Measurements from ENCODE around the gene RARB.

The RARB gene

DNA sequence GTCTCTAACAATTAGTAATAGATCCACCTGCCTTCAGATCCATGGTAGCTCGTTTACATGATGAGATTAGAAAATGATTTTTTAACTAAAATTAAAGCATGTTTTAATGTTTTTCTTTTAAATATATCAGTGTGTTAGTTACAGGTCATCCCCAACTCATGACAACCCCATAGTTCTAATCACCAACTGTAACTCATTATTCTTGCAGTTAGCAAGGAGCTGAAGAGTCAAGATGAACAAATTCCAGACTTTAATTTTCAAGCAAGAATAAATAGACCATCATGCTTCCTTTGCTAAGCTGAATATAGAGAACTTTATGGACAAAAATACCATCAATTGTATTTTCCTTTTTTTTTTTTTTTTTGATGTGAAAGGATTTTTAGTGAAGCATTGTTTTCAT lies 135.5 kb downstream of the RARB start:
- H3K4me3 ChIP-seq (ENCODE audit: low read length) = no peak overlapping the region
- no peak for TF ChIP-seq ZNF274 (IDR thresholded peaks at IDR 0.05; ENCODE audit: low read depth, low read length)

GRCh38 chr3:25564075-25564474 lies 136.0 kb downstream of the RARB start:
- TF ChIP-seq ZNF274 (IDR thresholded peaks at IDR 0.05; ENCODE audit: low read depth, low read length) = no peak
- H3K4me3 ChIP-seq (ENCODE audit: low read length) = no peak overlapping the region

GRCh38 chr3:25565807-25566206 lies 137.7 kb downstream of the RARB start:
- no peak overlapping the region for H3K4me3 ChIP-seq (ENCODE audit: low read length)
- no peak for TF ChIP-seq ZNF274 (IDR thresholded peaks at IDR 0.05; ENCODE audit: low read depth, low read length)

DNA sequence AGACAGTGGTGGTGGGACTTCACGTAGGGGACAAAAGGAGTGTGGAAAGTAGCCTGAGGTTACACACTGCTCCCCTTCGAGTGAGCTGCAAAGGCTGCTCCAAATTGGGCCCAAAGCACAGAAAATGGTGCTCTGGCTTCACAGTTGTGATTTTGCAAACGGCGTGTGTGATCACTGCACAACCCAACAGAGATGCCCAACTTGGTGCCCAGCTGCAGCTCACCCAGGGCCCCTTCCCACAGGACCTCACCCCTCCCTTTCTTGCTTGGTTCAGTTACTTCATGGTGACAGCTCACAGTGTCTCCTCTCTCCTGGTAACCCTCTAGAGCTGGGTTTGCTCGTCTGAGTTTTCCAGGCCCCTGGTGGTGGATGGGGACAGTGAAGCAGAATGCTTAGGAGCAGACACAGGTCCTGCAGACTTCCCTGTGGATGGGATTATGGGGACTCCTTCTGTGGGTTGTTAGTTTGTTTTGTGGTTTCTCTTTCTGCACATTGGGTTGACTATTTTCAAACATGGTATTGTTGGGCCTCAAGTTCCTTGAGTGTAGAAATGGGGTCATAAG lies 138.4 kb downstream of the RARB start:
- H3K4me3 ChIP-seq (ENCODE audit: low read length) = no peak overlapping the region
- TF ChIP-seq ZNF274 (IDR thresholded peaks at IDR 0.05; ENCODE audit: low read depth, low read length) = no peak

DNA sequence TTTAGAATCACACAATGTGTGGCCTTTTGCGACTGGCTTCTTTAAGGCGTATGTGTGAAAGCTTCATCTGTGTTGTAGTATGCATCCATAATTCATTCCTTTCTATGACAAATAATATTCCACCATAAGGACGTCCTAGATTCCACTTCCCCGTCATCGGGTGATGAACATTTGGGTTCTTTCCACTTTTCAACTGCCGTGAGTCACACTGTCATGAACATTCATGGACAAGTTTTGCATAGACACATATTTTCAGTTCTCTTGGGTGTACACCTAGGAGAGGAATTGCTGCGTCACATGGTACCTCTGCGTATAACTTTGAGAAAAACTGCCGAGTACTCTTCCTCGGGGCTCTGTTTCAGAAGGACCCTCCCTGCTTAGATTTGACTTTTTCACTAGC lies 139.3 kb downstream of the RARB start:
- no peak for TF ChIP-seq ZNF274 (IDR thresholded peaks at IDR 0.05; ENCODE audit: low read depth, low read length)
- H3K4me3 ChIP-seq (ENCODE audit: low read length) = no peak overlapping the region

- no peak for TF ChIP-seq ZNF274 (IDR thresholded peaks at IDR 0.05; ENCODE audit: low read depth, low read length)
- H3K4me3 ChIP-seq (ENCODE audit: low read length) = no peak overlapping the region
These were observed 139.9 kb downstream of the RARB start for GRCh38 chr3:25567806-25568524.

DNA sequence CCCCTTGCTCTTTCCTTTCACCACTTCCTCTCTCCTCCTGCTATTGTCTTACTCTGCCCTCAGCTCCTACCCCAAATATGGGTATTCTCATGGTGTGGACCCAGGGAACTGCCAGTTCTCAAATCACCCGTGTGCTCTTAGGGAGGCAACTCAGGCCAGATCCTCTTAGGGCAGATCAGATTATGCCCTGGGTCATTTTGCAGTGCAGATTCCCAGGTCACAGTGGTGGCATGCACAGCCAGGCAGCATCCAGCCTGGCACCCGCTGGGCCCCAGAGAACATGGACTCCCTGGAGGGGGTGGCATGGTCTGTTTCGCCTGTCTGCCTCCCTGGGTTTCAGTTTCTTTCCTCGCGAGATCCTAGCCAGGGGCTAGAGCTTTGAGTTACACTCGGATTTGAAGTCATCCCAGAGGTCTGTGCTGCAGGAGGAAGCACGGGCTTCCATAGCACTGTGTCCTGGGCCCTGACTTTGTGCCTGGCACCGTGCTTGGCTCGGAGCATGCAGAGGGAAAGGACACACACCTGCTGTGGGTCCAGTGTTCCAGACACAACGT lies 140.5 kb downstream of the RARB start:
- TF ChIP-seq ZNF274 (IDR thresholded peaks at IDR 0.05; ENCODE audit: low read depth, low read length) = no peak
- no peak overlapping the region for H3K4me3 ChIP-seq (ENCODE audit: low read length)

DNA sequence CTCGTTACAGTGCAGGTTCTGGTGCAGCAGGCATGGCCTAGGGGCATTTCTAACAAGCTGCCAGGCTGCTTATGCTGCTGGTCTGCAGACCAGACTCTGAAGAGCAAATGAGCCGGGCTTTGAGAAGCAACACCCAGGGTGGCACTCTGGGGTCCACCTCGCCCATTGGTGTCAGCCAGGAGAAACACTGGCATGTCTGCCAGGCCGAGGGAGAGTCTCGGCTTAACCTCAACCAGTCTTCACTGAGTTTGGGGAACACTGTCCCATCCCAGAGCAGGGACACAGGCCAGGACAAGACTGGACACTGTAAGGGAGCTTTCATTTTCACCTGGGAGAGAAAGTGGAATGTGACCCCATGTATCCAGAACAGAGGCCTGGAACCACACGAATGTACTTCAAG lies 143.2 kb downstream of the RARB start:
- TF ChIP-seq ZNF274 (IDR thresholded peaks at IDR 0.05; ENCODE audit: low read depth, low read length) = no peak
- H3K4me3 ChIP-seq (ENCODE audit: low read length) = no peak overlapping the region

DNA sequence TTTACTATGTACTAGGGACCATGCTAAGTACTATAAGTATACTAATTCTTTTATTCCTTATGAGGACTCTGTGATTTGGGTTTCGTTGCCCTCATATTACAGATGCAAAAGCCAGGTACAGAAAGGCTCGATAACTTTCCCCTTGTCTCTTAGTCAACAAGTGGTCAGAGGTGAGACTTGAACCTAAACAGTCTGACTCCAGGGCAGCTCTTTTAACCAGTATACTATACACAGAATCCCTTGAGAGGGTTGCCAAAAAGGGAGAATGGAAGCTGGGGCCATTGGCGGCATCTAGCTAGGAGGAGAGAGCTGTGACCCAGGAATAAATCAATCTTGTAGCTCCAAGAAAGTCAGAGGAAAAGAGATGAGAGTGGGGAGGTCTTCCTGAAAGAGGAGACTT lies 144.3 kb downstream of the RARB start:
- no peak overlapping the region for H3K4me3 ChIP-seq (ENCODE audit: low read length)
- TF ChIP-seq ZNF274 (IDR thresholded peaks at IDR 0.05; ENCODE audit: low read depth, low read length) = no peak

DNA sequence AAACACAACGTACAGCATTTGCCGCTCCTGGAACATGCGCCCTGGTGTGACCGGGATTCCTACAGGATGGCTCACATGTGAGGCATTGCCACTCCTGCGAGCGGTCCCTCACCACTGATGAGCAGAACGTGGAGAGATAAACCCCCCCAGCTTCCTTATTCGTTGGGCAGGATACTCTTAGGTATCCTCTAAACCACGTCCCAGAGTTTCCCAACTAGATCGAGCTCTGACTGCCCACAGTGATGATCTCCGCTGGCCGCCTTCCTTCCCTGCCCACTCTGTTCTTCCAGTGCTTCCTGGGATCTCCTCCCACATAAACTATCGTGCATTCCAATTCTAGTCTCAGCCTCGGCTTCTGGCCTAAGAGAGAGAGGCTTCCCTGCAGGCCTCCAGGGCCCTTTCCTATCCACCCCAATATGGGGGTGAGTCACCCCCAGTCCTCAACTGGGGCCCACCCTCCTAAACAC lies 144.9 kb downstream of the RARB start:
- TF ChIP-seq ZNF274 (IDR thresholded peaks at IDR 0.05; ENCODE audit: low read depth, low read length) = no peak
- no peak overlapping the region for H3K4me3 ChIP-seq (ENCODE audit: low read length)

- TF ChIP-seq ZNF274 (IDR thresholded peaks at IDR 0.05; ENCODE audit: low read depth, low read length) = no peak
- no peak overlapping the region for H3K4me3 ChIP-seq (ENCODE audit: low read length)
These were observed 145.5 kb downstream of the RARB start for GRCh38 chr3:25573386-25574171.

DNA sequence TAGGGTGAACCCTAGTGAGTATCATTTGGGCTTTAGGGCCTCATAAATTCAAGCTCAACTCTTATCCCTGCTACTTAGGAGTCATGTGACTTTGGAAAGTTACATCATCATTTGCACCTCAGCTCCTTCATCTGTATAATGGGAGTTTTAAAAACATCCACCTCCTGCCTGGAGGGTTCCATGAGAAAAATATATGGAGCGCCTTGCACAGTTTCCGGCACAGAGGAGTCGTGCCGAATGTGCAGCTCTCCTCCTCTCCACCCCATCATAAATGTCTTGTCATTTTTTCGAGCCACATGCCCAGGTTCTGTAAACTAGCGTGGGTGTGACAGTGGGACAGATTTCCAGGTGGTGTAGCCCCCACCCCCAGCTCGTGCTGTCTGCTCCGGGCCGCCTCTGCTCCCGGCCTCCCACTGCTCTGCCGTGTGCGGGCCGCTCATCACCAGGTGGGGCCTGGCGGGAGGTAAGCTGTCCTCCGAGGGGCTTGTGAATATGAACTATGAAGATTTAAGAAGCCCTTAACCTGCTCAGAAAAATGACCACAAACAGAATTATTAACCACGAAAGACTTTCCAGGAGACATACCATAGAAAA lies 146.2 kb downstream of the RARB start:
- H3K4me3 ChIP-seq (ENCODE audit: low read length) = no peak overlapping the region
- TF ChIP-seq ZNF274 (IDR thresholded peaks at IDR 0.05; ENCODE audit: low read depth, low read length) = no peak

GRCh38 chr3:25575001-25575400 lies 146.9 kb downstream of the RARB start:
- H3K4me3 ChIP-seq (ENCODE audit: low read length) = no peak overlapping the region
- TF ChIP-seq ZNF274 (IDR thresholded peaks at IDR 0.05; ENCODE audit: low read depth, low read length) = no peak

DNA sequence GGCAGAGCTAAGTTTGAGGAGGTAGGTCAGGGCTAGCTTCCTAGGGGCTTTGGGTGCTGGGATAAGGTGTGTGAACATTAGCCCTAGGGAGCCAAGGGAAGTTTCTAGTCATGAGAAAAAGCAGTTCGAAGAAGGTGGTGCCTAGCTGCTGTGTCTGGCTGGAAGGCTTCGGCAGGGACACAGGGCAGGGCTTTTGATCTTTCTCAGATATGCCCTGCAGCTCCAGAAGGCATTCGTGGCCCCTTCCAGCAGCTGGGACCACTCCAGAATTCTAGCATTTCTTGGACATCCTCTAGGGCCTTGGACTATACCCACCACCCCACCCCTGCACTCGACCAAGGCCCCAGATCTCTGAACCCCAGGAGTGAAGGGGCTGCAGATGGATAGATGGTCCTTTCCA lies 148.1 kb downstream of the RARB start:
- H3K4me3 ChIP-seq (ENCODE audit: low read length) = no peak overlapping the region
- TF ChIP-seq ZNF274 (IDR thresholded peaks at IDR 0.05; ENCODE audit: low read depth, low read length) = no peak

All from GM08714 (cell line).